Kidney glomerular epithelial cell (primary cell): ENCODE results near the gene OR10J1.
"Not testable (repeated sequence)": the region's sequence is repeated elsewhere in the genome, so short reads cannot be mapped to it uniquely, and the experiment has no call there.

Source experiments
- DNase-seq: peaks from one replicate; lab custom pipeline; 2025; lab: John Stamatoyannopoulos, UW

Gene OR10J1, protein sequence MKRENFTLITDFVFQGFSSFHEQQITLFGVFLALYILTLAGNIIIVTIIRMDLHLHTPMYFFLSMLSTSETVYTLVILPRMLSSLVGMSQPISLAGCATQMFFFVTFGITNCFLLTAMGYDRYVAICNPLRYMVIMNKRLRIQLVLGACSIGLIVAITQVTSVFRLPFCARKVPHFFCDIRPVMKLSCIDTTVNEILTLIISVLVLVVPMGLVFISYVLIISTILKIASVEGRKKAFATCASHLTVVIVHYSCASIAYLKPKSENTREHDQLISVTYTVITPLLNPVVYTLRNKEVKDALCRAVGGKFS

DNA sequence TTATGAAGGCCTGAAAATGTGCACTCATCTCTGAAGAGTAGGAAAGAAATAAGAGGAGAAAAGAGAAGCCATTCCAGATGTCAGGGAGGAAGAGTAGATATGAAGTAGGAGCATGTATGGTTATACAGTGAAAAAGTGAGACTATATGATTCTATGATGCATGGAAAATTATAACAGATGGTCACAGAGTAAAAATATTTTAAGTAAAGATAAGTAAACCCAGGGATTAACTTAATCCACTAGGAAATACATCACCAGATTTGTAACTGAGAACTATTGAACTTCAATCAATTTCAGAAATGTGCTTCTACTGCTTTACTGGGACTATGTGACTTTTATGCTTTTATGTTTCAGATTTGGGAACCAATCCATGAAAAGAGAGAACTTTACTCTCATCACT is at the start of gene OR10J1:
OR10J1 (plus strand) TSS at position 301 of the 400 bp plus-strand sequence; CDS start at position 371, 70 bp downstream.
- no peak for DNase-seq

DNA sequence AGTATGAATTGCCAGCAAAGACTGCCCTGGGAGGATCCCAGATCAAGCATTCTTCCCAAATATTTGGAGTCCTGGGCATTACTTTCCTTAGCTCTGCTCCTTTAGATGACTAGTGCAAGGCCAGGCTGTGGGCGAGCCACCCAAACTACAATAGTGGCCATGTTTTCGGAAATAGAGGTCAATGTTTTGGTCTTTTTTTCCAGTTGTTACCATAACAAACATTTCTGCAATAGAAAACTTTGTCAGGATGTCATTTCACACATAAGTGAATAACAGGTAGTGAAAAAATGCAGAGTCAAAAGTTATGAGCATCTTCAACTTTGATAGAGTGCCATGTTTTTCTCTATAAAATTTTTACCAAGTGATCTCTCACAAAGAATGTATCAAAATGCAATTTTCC is 32.7 kb upstream of the OR10J1 start:
- no peak for DNase-seq

GRCh38 chr1:159408862-159409400 is 30.6 kb upstream of the OR10J1 start:
- DNase-seq, result no peak

DNA sequence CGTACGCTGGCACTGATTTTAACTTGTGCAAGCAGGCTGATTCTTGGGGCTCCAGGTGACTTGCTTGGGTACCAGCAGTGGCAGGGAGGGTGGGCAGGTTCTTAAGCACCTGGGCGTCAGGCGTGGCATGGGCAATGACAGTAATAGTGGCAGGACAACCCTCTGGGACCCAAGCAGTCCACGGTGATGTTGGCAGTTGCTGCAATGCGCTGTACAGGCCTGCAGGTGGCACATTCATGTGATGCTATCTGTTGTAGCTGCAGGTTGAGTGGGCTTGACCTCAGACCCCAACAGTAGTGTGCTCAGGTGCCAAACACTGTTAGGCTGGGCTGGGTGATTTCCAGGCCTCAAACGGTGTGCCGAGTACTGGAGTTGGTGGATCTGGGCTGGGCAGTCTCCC is 17.7 kb upstream of the OR10J1 start:
- no peak for DNase-seq

GRCh38 chr1:159428536-159428935 is 11.0 kb upstream of the OR10J1 start:
- DNase-seq, result no peak

DNA sequence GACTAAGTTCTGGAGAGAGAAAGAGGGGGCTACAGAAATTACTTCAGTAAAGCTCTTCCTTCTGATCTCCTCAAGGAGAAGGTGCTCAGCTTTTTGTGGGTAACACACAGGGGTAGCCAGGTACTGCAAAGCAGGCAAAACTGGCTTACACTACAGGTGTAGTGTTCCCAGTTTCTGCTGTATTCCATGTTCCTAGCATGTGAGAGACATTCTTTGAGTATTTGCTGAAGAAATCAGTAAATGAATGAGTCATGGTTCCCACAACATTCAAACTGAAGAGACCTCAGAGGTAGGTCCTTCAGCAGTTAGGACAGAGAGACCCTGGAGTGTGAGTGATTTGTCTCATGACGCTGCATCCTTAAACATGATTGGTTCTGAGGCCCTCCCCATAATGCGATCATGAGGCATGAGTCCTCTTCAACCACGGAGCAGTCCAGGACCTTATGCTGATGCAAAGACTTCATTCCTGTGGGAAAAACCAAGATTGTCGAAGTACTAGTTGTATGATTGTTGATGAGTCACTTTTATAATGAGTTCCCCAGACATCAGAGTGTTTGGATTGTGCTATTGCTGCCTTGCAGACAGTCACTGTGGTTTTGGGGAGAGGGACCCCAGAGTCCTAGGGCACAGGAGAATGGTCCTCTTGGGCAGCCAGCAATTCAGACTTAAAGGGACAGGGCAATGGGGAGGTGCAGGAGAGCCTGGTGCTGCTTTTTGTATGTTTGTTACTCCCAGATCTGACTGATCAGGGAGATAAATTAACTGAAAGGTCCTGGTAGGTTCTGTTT is 10.3 kb upstream of the OR10J1 start:
- peak; percentile 21 for DNase-seq

- no peak for DNase-seq
Measured at GRCh38 chr1:159430985-159431384, 8.5 kb upstream of the OR10J1 start.

- no peak for DNase-seq
Measured at GRCh38 chr1:159431904-159432303, 7.6 kb upstream of the OR10J1 start, which contains the start of gene OR10J4. Gene OR10J4 (plus strand): TSS chr1:159432204.

DNA sequence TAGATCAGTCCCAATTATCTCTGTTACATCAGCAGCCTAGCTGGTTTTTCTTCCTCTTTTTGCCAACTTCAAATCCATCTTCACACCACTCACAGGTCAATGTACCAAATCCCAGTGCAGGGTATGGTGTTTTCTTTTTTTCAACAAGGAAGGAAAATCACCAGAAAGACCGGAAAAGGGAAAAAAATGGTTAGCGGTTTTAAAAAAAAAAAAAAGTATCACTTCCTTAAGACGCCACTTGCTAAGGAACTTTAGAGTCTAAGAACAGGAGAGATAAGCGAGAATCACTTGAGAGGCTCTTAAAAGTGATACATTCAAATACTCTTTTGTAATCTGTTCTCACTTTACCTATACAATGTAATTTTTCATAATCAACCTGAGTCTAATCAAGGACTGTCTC is 3.1 kb upstream of the OR10J1 start:
- DNase-seq, result no peak

DNA sequence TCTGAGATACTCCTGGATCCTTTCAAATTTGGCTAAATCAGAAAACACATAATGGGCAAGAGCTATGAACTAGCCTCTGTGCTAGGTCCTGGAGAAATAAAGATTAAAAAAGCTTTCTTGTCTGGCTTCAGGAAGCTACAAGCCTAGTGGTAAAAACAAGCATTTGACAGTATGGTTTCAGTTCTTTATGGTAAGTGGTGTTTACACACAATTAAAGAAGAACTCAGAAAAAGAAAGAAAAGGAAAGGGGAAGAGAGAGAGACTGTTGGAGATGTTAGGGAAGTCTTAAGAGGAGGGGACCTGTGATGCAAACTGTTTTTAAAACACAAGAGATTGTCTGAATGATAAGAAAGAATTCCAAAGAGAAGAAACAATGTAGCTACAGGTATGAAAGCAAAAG is 1.8 kb downstream of the OR10J1 start:
- DNase-seq, result no peak

- no peak for DNase-seq
Measured at GRCh38 chr1:159442428-159442827, 2.9 kb downstream of the OR10J1 start.

- DNase-seq, result no peak
Measured at GRCh38 chr1:159443066-159443750, 3.7 kb downstream of the OR10J1 start.

DNA sequence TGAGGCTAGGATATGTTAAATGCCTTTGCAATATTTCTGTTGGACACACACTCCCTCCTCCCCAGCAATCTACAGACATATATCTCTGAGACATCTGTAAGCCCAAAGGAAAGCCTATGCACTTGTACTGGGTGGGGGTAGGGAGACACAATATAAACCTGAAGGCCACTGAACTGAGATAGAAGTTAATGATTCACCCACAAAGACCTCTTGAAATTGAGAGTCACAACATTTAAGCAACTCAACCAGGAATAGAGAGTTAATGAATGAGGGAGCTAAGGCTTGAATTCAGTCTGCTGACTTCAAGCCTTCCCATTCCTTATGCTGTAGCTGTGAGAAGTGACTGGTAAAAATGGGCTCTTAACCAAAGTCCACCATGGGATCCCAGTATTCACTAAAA is 5.0 kb downstream of the OR10J1 start:
- peak; percentile 30 for DNase-seq

DNA sequence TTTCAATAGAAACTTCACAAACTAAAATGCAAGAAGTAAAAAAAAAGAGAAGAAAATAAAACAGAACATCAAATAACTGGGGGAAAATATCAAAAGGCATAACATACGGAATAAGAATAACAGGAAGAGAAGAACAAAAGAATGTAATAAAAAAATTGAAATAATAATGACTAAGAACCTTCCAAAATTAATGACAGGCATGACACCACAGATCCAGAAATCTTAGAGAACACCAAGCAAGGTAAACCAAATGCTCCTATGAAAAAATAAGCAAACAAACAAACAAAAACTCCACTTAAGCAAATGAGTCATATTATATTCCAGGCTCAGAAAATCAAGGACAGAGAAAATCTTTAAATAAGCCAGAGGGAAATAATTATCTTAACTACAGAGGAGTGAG is 8.7 kb downstream of the OR10J1 start:
- DNase-seq, result no peak

DNA sequence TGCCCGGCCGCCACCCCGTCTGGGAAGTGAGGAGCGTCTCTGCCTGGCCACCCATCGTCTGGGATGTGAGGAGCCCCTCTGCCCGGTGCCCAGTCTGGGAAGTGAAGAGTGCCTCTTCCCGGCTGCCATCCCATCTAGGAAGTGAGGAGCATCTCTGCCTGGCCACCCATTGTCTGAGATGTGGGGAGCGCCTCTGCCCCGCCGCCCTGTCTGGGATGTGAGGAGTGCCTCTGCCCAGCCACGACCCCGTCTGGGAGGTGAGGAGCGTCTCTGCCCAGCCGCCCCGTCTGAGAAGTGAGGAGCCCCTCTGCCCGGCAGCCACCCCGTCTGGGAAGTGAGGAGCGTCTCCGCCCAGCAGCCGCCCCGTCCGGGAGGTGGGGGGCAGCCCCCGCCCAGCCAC is 10.1 kb downstream of the OR10J1 start:
- DNase-seq, result not testable (repeated sequence)

GRCh38 chr1:159459551-159459950 is 20.0 kb downstream of the OR10J1 start:
- no peak for DNase-seq

GRCh38 chr1:159465191-159465603 is 25.7 kb downstream of the OR10J1 start:
- no peak for DNase-seq

GRCh38 chr1:159468321-159468720 is 28.8 kb downstream of the OR10J1 start:
- no peak for DNase-seq

DNA sequence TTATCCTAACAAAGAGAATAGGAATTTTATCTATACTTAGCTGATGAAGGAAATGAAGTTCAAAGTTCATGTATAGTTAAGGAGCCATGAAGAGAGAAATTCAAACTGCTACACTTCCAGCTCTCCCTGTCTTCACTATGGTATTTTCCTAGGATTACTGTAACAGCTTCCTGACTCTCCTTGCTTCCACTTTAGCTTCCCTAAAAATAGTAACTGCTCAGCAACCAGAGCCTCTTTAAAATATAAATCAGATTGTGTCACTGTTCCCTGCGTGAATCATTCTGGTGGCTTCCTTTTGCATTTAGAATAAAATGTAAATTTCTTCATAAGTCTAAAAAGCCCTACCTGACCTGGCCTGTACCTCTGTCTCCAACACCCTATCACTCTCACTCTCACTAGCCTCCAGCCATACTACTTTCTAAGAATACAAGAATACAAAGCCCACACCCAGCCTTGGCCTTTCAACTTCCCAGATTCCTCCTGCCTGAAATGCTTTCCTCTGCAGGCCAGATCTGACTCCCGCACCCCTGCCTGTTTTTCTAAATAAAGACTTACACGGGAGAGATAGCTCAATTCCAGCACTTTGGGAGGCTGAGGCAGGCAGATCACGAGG is 30.5 kb downstream of the OR10J1 start:
- no peak for DNase-seq

GRCh38 chr1:159473335-159473734 is 33.8 kb downstream of the OR10J1 start:
- DNase-seq, result no peak

DNA sequence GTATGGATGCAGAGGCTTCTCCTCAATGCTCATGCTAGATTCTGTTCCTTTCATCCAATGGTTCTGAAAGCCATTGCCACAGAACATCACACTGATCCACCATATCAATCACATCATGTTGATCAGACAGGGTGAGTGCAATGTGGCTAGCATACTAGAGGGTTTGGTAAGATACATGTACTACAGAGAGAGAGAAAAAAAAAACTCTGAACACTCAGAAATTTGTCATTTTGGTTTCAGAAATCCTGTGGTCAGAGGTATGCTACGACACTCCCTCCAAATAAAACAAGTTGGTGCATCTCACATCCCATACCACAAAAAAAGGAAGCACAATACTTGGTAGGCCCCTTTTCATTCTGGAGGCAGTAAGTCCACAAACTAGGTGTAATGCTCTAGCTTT is 35.4 kb downstream of the OR10J1 start:
- no peak for DNase-seq

GRCh38 chr1:159483501-159483900 is 44.0 kb downstream of the OR10J1 start:
- DNase-seq, result no peak
